HG03558 (cell line): ENCODE results near the gene NKD1.

Experiments used
- ATAC-seq: cut with Tn5 transposase; IDR thresholded peaks from one replicate; pipeline ENCODE4 v1.9.1; 2021; ENCODE audit warnings: moderate number of reproducible peaks; ENCODE audit not compliant: unreplicated experiment; ENCODE audit errors: extremely low read depth

The NKD1 gene

DNA sequence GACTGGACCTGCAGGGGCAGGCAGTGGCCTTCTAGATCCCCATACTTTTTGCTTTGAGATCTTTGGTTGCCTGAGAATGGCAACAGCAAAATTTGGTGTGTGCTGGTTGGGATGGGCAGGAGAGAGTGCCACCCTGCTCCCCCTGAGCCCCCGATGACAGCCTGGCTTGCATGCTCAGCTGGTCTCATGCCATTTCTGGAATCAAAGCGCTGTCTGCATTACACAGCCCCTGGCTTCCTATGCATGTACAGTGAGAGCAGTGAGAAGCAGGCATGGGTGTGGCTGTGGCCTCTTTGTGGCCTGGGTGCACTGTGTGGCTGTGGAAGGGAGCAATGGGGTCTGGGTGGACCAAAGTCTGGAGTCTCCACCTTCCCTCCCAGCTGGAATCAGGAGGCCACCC lies 47.7 kb downstream of the NKD1 start:
- no peak for ATAC-seq

DNA sequence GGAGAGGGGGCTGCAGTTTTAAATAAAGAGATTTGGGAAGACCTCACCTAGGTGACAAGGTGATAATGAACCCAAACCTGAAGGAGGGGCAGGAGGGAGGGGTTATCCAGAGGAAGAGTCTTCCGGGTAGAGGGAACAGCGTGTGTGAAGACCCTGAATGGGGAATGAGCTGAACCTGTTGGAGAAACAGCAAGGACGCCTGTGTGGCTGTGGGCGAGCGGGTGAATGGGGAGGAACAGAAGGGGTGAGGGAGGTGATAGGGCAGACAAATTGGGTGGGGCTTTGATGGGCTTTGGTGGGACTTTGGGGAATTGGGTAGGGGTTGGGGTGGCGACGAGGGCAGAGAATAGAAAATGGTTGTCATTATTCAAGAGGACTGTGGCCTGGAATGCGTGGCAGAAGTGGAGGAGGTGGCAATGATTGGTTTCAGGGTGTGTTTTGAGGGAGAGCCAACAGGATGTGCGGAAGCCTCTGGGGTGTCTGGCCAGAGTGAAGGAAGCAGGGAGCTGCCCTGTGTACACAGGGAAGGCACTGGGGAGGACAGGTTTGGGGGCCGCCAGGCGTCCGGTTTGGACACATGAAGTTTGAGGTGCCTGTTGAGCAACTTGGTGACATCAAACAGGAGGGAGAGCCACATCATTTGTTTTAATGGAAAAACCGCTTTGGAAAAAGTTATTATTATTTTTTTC lies 48.7 kb downstream of the NKD1 start:
- ATAC-seq = no peak

- ATAC-seq = no peak
These were observed 49.5 kb downstream of the NKD1 start for GRCh38 chr16:50597563-50598255.

GRCh38 chr16:50598256-50598894 lies 50.2 kb downstream of the NKD1 start:
- no peak for ATAC-seq

DNA sequence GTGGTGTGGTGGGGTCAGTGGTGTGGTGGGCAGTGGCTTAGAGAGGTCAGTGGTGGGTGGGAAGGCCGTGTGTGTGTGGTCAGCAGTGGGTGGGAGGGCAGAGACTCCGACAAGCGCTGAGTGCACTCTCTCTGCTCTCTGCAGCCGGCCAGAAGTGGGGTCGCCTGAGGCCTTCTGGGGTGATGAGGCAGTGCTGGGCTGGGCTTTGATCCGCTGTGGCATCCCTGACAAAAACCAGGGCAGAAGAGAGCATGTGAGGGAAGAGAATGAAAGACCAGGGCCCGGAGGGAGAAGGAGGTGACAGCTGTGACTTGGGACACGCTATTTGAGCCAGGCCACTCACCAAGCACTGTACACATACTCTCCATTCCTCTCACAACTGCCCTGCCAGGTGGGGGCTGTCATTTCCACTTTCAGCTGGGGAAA lies 50.8 kb downstream of the NKD1 start:
- no peak for ATAC-seq

- ATAC-seq = no peak
These were observed 51.3 kb downstream of the NKD1 start for GRCh38 chr16:50599494-50599893.

- ATAC-seq = no peak
These were observed 52.5 kb downstream of the NKD1 start for GRCh38 chr16:50600582-50601283.

- no peak for ATAC-seq
These were observed 53.1 kb downstream of the NKD1 start for GRCh38 chr16:50601341-50601740.

- ATAC-seq = no peak
These were observed 53.9 kb downstream of the NKD1 start for GRCh38 chr16:50602126-50602525.

GRCh38 chr16:50602531-50603205 lies 54.5 kb downstream of the NKD1 start:
- no peak for ATAC-seq

- no peak for ATAC-seq
These were observed 55.2 kb downstream of the NKD1 start for GRCh38 chr16:50603206-50604064.

GRCh38 chr16:50604065-50604418 lies 55.8 kb downstream of the NKD1 start:
- ATAC-seq = no peak

- ATAC-seq = no peak
These were observed 56.4 kb downstream of the NKD1 start for GRCh38 chr16:50604610-50605009.

GRCh38 chr16:50605733-50606430 lies 57.7 kb downstream of the NKD1 start:
- ATAC-seq = no peak

GRCh38 chr16:50606431-50607050 lies 58.3 kb downstream of the NKD1 start:
- no peak for ATAC-seq

DNA sequence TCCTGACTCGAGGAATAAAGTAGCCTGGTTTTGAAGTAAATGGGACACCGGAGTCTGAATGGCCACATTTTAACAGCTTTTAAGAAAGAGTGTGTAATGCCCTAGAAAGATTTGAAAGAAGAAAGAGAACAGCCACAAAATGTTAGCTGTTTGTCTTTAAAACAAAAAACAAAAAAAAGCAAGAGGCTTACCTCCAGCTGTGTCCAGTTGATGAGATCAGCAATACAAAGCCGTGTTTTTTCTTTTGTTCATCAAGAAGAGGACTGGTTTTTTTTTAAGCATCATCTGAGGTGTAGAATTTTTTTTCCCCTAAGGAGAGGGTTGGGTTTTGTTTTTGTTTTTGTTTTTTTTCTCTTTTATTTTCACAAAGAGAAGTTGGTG lies 58.8 kb downstream of the NKD1 start:
- no peak for ATAC-seq

- ATAC-seq = no peak
These were observed 59.3 kb downstream of the NKD1 start for GRCh38 chr16:50607447-50607846.

DNA sequence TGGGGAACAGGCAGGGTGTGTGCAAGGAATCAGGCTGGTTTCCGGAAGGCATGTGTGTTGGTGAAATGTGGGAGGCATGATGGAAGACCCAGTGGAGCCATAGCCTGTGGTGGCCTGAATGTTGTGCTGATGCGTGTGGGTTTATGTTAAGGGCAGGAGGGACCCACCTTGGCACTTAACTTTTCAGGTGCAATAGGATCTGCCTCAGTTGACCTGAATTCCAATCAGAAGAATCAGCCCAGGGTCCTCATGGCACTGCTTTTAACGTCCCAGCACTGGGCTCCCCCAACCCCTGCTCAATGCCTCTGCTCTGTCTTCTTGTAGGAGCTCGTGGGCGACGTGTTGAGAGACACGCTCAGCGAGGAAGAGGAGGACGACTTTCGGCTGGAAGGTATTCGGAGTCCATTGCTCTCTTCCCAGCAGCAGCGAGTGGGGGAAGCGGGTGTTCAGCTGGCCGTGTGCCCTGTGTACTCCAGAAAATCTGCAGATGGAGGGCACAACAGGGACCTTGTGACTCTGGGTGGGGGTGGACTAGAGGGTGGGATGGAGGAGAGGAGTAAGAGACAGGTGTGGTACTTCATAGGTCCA lies 59.9 kb downstream of the NKD1 start:
- ATAC-seq = no peak
